Measurements from ENCODE around the gene CYP4A22.
"Not testable (repeated sequence)": the region's sequence is repeated elsewhere in the genome, so short reads cannot be mapped to it uniquely, and the experiment has no call there.

CYP4A22 gene, protein sequence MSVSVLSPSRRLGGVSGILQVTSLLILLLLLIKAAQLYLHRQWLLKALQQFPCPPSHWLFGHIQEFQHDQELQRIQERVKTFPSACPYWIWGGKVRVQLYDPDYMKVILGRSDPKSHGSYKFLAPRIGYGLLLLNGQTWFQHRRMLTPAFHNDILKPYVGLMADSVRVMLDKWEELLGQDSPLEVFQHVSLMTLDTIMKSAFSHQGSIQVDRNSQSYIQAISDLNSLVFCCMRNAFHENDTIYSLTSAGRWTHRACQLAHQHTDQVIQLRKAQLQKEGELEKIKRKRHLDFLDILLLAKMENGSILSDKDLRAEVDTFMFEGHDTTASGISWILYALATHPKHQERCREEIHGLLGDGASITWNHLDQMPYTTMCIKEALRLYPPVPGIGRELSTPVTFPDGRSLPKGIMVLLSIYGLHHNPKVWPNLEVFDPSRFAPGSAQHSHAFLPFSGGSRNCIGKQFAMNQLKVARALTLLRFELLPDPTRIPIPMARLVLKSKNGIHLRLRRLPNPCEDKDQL

DNA sequence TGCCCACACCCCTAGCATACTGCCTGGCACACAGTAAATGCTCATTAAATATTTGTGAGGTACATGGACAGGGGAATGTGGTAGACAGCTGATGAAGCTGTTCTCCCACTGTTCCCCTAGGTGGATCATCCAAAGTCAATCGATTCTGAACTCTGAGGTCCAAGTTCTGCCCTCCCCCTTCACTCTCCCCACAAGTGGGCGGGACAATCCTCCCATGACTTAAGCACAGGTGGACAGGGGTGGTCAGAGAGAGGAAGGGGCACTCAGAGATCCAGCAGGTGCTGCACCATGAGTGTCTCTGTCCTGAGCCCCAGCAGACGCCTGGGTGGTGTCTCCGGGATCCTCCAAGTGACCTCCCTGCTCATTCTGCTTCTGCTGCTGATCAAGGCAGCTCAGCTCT is at the start of gene CYP4A22:
Gene CYP4A22, plus strand, starts transcription at position 244 of the 400 bp plus-strand sequence. Its CDS starts 45 bp downstream, at position 289.
- Histone ChIP-seq H3K9me3 (ENCODE audit: control insufficient read depth in 1 of 2, low read length in 2 of 2) (no peaks in the 10 kb centered on the region), H3K4me1 (ENCODE audit: control insufficient read depth in 1 of 2, insufficient read depth in 2 of 2, low read length in 2 of 2) (no peaks in the 10 kb centered on the region), H3K36me3 (ENCODE audit: control insufficient read depth in 1 of 2, insufficient read depth in 2 of 2, low read length in 2 of 2) (no peaks in the 10 kb centered on the region), H3K27ac (ENCODE audit: low read length) (no peak within 1 kb of the TSS), H3K27me3 (ENCODE audit: low read depth, low read length) (no peaks in the 10 kb centered on the region), H3K4me3 (ENCODE audit: low read depth in 1 of 2, low read length in 2 of 2) (no peak within 1 kb of the TSS)

GRCh38 chr1:47089356-47089755 is 47.9 kb upstream of the CYP4A22 start:
- H3K27ac ChIP-seq (ENCODE audit: low read length); H3K4me1 ChIP-seq (ENCODE audit: control insufficient read depth in 1 of 2, insufficient read depth in 2 of 2, low read length in 2 of 2); H3K9me3 ChIP-seq (ENCODE audit: control insufficient read depth in 1 of 2, low read length in 2 of 2); H3K36me3 ChIP-seq (ENCODE audit: control insufficient read depth in 1 of 2, insufficient read depth in 2 of 2, low read length in 2 of 2); H3K27me3 ChIP-seq (ENCODE audit: low read depth, low read length); H3K4me3 ChIP-seq (ENCODE audit: low read depth in 1 of 2, low read length in 2 of 2): not testable (repeated sequence)

DNA sequence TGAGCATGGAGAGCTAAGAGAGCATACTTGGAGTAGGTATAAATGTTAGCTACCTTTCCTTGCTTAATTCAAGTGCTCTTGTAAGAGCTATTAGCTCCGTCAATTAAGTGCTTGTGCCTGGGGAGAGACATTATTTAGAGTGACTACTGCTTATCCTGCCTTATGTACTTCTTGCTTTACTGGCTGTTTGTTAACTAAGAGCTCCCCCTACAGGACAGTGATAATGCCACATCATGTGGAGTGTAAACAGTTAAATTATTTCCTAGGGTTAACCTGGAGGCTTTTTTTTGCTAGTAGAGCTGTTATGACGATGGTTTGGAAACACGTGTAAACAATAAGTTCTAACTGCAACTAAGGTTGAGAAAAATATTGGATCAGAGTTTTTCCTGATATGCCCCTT is 45.8 kb upstream of the CYP4A22 start:
- not testable (repeated sequence) for H3K27ac ChIP-seq (ENCODE audit: low read length); H3K36me3 ChIP-seq (ENCODE audit: control insufficient read depth in 1 of 2, insufficient read depth in 2 of 2, low read length in 2 of 2); H3K9me3 ChIP-seq (ENCODE audit: control insufficient read depth in 1 of 2, low read length in 2 of 2); H3K27me3 ChIP-seq (ENCODE audit: low read depth, low read length); H3K4me3 ChIP-seq (ENCODE audit: low read depth in 1 of 2, low read length in 2 of 2); H3K4me1 ChIP-seq (ENCODE audit: control insufficient read depth in 1 of 2, insufficient read depth in 2 of 2, low read length in 2 of 2)

DNA sequence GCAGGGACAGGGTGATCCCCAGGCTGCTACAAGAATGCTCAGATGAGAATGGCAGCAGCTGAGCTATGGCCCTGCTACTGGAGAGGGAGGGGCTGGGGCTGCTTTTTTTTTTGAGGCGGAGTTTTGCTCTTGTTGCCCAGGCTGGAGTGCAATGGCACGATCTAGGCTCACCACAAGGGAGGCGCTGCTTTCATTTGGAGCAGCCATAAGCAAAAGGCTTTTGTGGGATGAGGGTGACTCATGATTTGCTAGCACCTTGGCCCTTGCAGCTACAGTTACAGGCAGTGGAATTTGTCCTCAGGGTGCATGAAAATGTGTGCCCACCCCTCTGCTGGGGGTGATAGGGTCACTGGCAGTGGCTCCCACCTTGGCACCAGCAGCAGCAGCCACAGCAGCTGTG is 32.4 kb upstream of the CYP4A22 start:
- H3K4me1 ChIP-seq (ENCODE audit: control insufficient read depth in 1 of 2, insufficient read depth in 2 of 2, low read length in 2 of 2) = no peaks in the 10 kb centered on the region
- no peak overlapping the region for H3K27ac ChIP-seq (ENCODE audit: low read length)
- H3K4me3 ChIP-seq (ENCODE audit: low read depth in 1 of 2, low read length in 2 of 2) = no peak overlapping the region
- no peaks in the 10 kb centered on the region for H3K36me3 ChIP-seq (ENCODE audit: control insufficient read depth in 1 of 2, insufficient read depth in 2 of 2, low read length in 2 of 2)
- H3K9me3 ChIP-seq (ENCODE audit: control insufficient read depth in 1 of 2, low read length in 2 of 2) = peaks cover 0 to 8% of the 10 kb centered on the region in 2 donors
- H3K27me3 ChIP-seq (ENCODE audit: low read depth, low read length) = no peaks in the 10 kb centered on the region

- no peaks in the 10 kb centered on the region for H3K27me3 ChIP-seq (ENCODE audit: low read depth, low read length)
- H3K36me3 ChIP-seq (ENCODE audit: control insufficient read depth in 1 of 2, insufficient read depth in 2 of 2, low read length in 2 of 2) = no peaks in the 10 kb centered on the region
- H3K4me3 ChIP-seq (ENCODE audit: low read depth in 1 of 2, low read length in 2 of 2) = no peak overlapping the region
- H3K9me3 ChIP-seq (ENCODE audit: control insufficient read depth in 1 of 2, low read length in 2 of 2) = peaks cover 0 to 8% of the 10 kb centered on the region in 2 donors
- no peak overlapping the region for H3K27ac ChIP-seq (ENCODE audit: low read length)
- no peaks in the 10 kb centered on the region for H3K4me1 ChIP-seq (ENCODE audit: control insufficient read depth in 1 of 2, insufficient read depth in 2 of 2, low read length in 2 of 2)
Measured at GRCh38 chr1:47106792-47107191, 30.4 kb upstream of the CYP4A22 start.

DNA sequence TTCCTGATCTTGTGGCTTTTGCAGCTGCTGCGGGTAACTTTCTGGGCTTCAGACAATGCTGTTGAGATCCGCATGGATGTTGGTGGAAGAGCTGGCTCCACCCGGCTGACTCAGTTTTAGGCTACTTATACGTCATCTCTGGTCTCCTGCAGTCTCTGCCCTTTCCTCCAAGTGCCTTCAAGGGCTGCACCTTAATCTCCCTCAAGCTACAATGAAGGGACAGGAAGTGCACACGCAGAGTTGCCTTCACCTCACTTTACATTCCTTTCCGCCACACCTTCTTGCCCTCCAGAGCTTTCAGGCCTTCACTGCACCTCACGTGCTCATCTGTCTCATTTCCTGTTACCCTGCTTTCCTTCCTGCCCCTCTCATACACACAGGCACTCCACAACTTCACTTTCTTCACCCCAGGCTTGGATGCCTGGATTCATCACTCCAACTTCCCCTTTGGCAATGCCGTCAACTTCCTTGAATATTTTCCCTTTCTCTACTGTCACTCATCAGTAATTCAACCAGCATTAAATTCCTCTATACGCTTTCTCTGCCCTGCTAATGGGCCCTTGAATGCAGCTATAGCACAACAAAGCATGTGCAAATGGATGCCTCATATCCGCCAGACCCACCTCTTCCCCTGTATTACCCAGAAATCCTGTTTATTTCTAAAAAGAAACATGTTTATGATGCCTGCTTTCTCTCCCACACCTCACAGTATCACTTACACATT is 29.2 kb upstream of the CYP4A22 start:
- H3K9me3 ChIP-seq (ENCODE audit: control insufficient read depth in 1 of 2, low read length in 2 of 2); H3K4me3 ChIP-seq (ENCODE audit: low read depth in 1 of 2, low read length in 2 of 2); H3K27ac ChIP-seq (ENCODE audit: low read length); H3K4me1 ChIP-seq (ENCODE audit: control insufficient read depth in 1 of 2, insufficient read depth in 2 of 2, low read length in 2 of 2); H3K27me3 ChIP-seq (ENCODE audit: low read depth, low read length); H3K36me3 ChIP-seq (ENCODE audit: control insufficient read depth in 1 of 2, insufficient read depth in 2 of 2, low read length in 2 of 2): not testable (repeated sequence)

- H3K27me3 ChIP-seq (ENCODE audit: low read depth, low read length); H3K36me3 ChIP-seq (ENCODE audit: control insufficient read depth in 1 of 2, insufficient read depth in 2 of 2, low read length in 2 of 2); H3K9me3 ChIP-seq (ENCODE audit: control insufficient read depth in 1 of 2, low read length in 2 of 2); H3K4me3 ChIP-seq (ENCODE audit: low read depth in 1 of 2, low read length in 2 of 2); H3K27ac ChIP-seq (ENCODE audit: low read length); H3K4me1 ChIP-seq (ENCODE audit: control insufficient read depth in 1 of 2, insufficient read depth in 2 of 2, low read length in 2 of 2): not testable (repeated sequence)
Measured at GRCh38 chr1:47109482-47109881, 27.8 kb upstream of the CYP4A22 start.

GRCh38 chr1:47113178-47113577 is 24.1 kb upstream of the CYP4A22 start:
- H3K4me1 ChIP-seq (ENCODE audit: control insufficient read depth in 1 of 2, insufficient read depth in 2 of 2, low read length in 2 of 2) = no peaks in the 10 kb centered on the region
- no peak overlapping the region for H3K4me3 ChIP-seq (ENCODE audit: low read depth in 1 of 2, low read length in 2 of 2)
- no peaks in the 10 kb centered on the region for H3K36me3 ChIP-seq (ENCODE audit: control insufficient read depth in 1 of 2, insufficient read depth in 2 of 2, low read length in 2 of 2)
- H3K27ac ChIP-seq (ENCODE audit: low read length) = no peak overlapping the region
- no peaks in the 10 kb centered on the region for H3K27me3 ChIP-seq (ENCODE audit: low read depth, low read length)
- no peaks in the 10 kb centered on the region for H3K9me3 ChIP-seq (ENCODE audit: control insufficient read depth in 1 of 2, low read length in 2 of 2)

GRCh38 chr1:47121039-47121438 is 16.2 kb upstream of the CYP4A22 start:
- H3K36me3 ChIP-seq (ENCODE audit: control insufficient read depth in 1 of 2, insufficient read depth in 2 of 2, low read length in 2 of 2); H3K4me3 ChIP-seq (ENCODE audit: low read depth in 1 of 2, low read length in 2 of 2): not testable (repeated sequence)

GRCh38 chr1:47124834-47125233 is 12.4 kb upstream of the CYP4A22 start:
- not testable (repeated sequence) for H3K27ac ChIP-seq (ENCODE audit: low read length); H3K4me3 ChIP-seq (ENCODE audit: low read depth in 1 of 2, low read length in 2 of 2); H3K27me3 ChIP-seq (ENCODE audit: low read depth, low read length); H3K36me3 ChIP-seq (ENCODE audit: control insufficient read depth in 1 of 2, insufficient read depth in 2 of 2, low read length in 2 of 2); H3K9me3 ChIP-seq (ENCODE audit: control insufficient read depth in 1 of 2, low read length in 2 of 2); H3K4me1 ChIP-seq (ENCODE audit: control insufficient read depth in 1 of 2, insufficient read depth in 2 of 2, low read length in 2 of 2)

More at GRCh38 chr1:47121039-47121438, 16.2 kb upstream of the CYP4A22 start:
- not testable (repeated sequence) for H3K9me3 ChIP-seq (ENCODE audit: control insufficient read depth in 1 of 2, low read length in 2 of 2); H3K27ac ChIP-seq (ENCODE audit: low read length); H3K27me3 ChIP-seq (ENCODE audit: low read depth, low read length); H3K4me1 ChIP-seq (ENCODE audit: control insufficient read depth in 1 of 2, insufficient read depth in 2 of 2, low read length in 2 of 2)

- H3K36me3 ChIP-seq (ENCODE audit: control insufficient read depth in 1 of 2, insufficient read depth in 2 of 2, low read length in 2 of 2); H3K27ac ChIP-seq (ENCODE audit: low read length); H3K27me3 ChIP-seq (ENCODE audit: low read depth, low read length); H3K4me1 ChIP-seq (ENCODE audit: control insufficient read depth in 1 of 2, insufficient read depth in 2 of 2, low read length in 2 of 2); H3K4me3 ChIP-seq (ENCODE audit: low read depth in 1 of 2, low read length in 2 of 2); H3K9me3 ChIP-seq (ENCODE audit: control insufficient read depth in 1 of 2, low read length in 2 of 2): not testable (repeated sequence)
Measured at GRCh38 chr1:47126997-47127396, 10.2 kb upstream of the CYP4A22 start.
